ENCODE data around the gene TEX2. TPM values are rescaled to one million over a fixed set of nuclear protein-coding genes. Genes with fewer than 3 reads are reported as not detected.
A peak's percentile ranks its signal among the peaks of the same experiment; 100 is the strongest.

The TEX2 gene, protein sequence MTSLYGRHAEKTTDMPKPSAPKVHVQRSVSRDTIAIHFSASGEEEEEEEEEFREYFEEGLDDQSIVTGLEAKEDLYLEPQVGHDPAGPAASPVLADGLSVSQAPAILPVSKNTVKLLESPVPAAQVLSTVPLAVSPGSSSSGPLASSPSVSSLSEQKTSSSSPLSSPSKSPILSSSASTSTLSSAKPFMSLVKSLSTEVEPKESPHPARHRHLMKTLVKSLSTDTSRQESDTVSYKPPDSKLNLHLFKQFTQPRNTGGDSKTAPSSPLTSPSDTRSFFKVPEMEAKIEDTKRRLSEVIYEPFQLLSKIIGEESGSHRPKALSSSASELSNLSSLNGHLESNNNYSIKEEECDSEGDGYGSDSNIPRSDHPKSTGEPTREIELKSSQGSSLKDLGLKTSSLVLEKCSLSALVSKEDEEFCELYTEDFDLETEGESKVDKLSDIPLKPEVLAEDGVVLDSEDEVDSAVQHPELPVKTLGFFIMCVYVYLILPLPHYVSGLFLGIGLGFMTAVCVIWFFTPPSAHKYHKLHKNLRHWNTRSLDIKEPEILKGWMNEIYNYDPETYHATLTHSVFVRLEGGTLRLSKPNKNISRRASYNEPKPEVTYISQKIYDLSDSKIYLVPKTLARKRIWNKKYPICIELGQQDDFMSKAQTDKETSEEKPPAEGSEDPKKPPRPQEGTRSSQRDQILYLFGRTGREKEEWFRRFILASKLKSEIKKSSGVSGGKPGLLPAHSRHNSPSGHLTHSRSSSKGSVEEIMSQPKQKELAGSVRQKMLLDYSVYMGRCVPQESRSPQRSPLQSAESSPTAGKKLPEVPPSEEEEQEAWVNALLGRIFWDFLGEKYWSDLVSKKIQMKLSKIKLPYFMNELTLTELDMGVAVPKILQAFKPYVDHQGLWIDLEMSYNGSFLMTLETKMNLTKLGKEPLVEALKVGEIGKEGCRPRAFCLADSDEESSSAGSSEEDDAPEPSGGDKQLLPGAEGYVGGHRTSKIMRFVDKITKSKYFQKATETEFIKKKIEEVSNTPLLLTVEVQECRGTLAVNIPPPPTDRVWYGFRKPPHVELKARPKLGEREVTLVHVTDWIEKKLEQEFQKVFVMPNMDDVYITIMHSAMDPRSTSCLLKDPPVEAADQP
- total RNA-seq = 10 to 100 TPM; 26.8 to 51.7 (median 44.9) TPM

DNA sequence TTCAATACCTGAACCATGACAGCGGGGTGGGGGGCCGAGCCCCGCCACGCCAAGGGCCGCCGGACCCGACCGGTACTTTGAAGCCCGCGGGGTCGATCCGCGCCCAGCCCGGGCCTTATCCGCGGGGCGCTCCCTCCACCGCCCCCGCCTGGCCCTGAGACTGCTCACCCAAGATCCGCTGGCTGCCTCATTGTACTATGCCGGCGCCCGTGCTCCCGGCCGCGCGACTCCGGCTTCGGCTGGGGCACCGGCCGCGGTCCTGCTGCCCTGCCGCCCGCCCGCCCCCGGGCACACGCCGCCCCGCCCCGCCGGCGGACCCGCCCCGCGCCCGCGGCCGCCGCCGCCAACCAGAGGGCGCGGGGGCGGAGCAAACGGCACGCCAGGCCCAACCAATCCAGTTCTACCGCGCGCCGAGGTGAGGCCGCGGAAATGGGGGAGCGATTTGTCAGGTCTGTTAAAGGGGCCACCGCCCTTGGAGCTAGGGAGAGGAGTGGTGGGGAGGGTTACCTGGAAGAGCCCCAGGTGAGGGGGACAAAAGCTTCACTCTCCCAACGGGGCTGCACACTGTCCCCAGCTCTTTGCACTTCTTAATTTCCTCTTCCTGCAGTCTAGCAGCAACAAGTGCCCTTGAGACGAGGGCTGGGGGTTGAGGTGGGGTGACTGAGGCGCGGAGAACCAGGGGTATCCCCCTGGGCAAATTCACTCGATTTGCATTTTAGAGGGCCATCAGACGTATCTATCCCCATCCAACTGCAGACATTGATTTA is at the start of gene TEX2:
Gene TEX2, minus strand, starts transcription at position 261 of the 767 bp plus-strand sequence. CDS start 49,043 bp downstream, outside the sequence.
- Histone ChIP-seq H3K4me3 (peak within 1 kb of the TSS; percentile 88 to 99 (median 94)), H3K27ac (peak within 1 kb of the TSS; percentile 84 to 97 (median 90)), H3K9me3 (no peaks in the 10 kb centered on the region), H3K4me1 (peaks cover 0 to 26% (median 0%) of the 10 kb centered on the region in 4 donors), H3K27me3 (no peaks in the 10 kb centered on the region), H3K36me3 (no peaks in the 10 kb centered on the region)
- peak in 1 of 2 donors; percentile 62 for TF ChIP-seq POLR2A (IDR thresholded peaks at IDR 0.05)
- TF ChIP-seq, protein P1, sequence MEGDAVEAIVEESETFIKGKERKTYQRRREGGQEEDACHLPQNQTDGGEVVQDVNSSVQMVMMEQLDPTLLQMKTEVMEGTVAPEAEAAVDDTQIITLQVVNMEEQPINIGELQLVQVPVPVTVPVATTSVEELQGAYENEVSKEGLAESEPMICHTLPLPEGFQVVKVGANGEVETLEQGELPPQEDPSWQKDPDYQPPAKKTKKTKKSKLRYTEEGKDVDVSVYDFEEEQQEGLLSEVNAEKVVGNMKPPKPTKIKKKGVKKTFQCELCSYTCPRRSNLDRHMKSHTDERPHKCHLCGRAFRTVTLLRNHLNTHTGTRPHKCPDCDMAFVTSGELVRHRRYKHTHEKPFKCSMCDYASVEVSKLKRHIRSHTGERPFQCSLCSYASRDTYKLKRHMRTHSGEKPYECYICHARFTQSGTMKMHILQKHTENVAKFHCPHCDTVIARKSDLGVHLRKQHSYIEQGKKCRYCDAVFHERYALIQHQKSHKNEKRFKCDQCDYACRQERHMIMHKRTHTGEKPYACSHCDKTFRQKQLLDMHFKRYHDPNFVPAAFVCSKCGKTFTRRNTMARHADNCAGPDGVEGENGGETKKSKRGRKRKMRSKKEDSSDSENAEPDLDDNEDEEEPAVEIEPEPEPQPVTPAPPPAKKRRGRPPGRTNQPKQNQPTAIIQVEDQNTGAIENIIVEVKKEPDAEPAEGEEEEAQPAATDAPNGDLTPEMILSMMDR (IDR thresholded peaks at IDR 0.05) = no peak
- peak; percentile 90 to 96 (median 94) for DNase-seq

DNA sequence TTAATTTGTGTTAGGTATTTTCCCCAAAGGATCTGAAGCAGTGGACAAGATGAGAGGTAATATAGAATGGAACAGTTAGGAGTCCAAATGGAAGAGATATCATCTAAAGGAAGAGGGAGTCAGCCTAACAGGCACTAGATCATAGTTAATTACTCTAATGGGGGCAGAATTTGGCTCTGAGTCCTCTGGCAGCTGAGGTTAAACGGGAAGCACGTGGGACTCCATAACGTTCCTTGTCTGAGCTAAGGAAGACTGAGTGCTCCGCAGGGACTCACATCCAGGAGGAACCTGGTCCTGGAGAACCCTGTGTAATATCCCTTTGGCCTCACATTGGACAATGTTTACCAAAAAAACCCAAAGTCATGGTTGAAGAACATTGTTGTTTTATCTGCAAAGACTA is 46.6 kb upstream of the TEX2 start:
- TF ChIP-seq, protein P1 (IDR thresholded peaks at IDR 0.05) = no peak
- TF ChIP-seq POLR2A (IDR thresholded peaks at IDR 0.05) = no peak
- Histone ChIP-seq H3K4me3 (no peak overlapping the region), H3K9me3 (no peaks in the 10 kb centered on the region), H3K4me1 (peaks cover 0 to 1% (median 0%) of the 10 kb centered on the region in 4 donors), H3K27ac (no peak overlapping the region), H3K27me3 (no peaks in the 10 kb centered on the region), H3K36me3 (no peaks in the 10 kb centered on the region)
- DNase-seq = no peak

DNA sequence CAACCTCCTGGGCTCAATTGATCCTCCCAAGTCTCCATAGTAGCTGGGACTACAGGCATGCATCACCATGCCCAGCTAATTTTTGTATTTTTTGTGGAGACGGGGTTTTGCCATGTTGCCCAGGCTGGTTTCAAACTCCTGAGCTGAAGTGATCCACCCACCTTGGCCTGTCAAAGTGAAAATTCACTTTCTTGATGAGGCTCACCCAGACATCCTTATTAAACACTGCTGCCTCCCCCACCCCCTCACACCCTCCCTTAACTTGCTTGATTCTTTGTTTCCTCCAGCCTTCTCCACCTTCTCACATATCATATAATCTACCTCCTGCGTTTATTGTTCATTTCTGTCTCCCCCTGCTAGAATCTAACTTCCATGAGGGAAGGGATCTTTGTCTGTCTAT is 46.0 kb upstream of the TEX2 start:
- no peaks in the 10 kb centered on the region for H3K36me3 ChIP-seq
- no peak overlapping the region for H3K27ac ChIP-seq
- H3K4me1 ChIP-seq = peaks cover 0 to 4% (median 0%) of the 10 kb centered on the region in 4 donors
- TF ChIP-seq, protein P1 (IDR thresholded peaks at IDR 0.05) = no peak
- no peak for TF ChIP-seq POLR2A (IDR thresholded peaks at IDR 0.05)
- H3K9me3 ChIP-seq = no peaks in the 10 kb centered on the region
- H3K27me3 ChIP-seq = no peaks in the 10 kb centered on the region
- DNase-seq = no peak
- no peak overlapping the region for H3K4me3 ChIP-seq

DNA sequence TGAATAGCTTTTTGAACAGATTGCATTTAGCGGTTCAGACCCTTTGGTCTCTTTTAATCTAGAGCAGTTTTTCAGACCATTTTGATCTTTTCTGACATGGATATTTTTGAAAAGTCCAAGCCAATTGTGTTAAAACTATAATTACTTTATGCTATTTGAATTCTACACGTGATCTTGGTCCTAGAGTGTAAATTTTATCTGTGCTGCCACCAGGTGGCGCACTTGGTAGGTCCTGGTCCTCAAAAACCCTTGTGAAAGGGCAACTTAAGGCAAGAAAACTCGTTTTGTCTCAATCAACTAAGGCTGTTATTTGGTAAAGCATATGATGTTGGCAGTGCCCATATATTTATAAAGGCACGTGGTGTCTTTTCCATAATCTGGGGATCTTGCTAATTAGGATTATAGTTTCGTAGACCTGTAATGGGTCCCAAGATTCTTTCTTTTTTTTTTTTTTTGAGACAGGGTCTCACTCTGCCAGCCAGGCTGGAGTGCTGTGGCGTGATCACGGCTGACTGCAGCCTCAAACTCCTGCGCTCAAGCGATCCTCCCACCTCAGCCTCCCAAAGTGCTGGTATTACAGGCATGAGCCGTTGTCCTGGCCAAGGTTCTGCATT is 43.9 kb upstream of the TEX2 start:
- TF ChIP-seq, protein P1 (IDR thresholded peaks at IDR 0.05) = peak; percentile 68 to 84 (median 78)
- no peak for TF ChIP-seq POLR2A (IDR thresholded peaks at IDR 0.05)
- H3K27ac ChIP-seq = no peak overlapping the region
- peaks cover 0 to 4% (median 0%) of the 10 kb centered on the region in 4 donors for H3K4me1 ChIP-seq

More for the DNA sequence above, 43.9 kb upstream of the TEX2 start:
- DNase-seq = peak; percentile 64 to 85 (median 68)
- H3K9me3 ChIP-seq = no peaks in the 10 kb centered on the region
- H3K27me3 ChIP-seq = no peaks in the 10 kb centered on the region
- no peaks in the 10 kb centered on the region for H3K36me3 ChIP-seq
- no peak overlapping the region for H3K4me3 ChIP-seq

All from Peyer's patch (tissue), 4 donors.